Heart right ventricle (tissue), 16 donors: Measurements from ENCODE around the gene RHOT2. TPM values are rescaled to one million over a fixed set of nuclear protein-coding genes. Genes with fewer than 3 reads are reported as not detected.
A peak's percentile ranks its signal among the peaks of the same experiment; 100 is the strongest.

ENCODE experiments used
- ATAC-seq, 8 donors: fragments of 200-7000 bp; cut with Tn5 transposase; one replicate each; pipeline ENCODE4 v1.9.1; 2020; ENCODE audit warnings: mild to moderate bottlenecking in 8 of 8, moderate library complexity in 8 of 8, moderate number of reproducible peaks in 1 of 8
- DNase-seq, 2 donors: peaks; one replicate each; pipeline ENCODE4 v3.0.0-alpha.2; 2020
- H3K27ac ChIP-seq, 10 donors: fragments of 200-600 bp; sonication (generic) in 2 of 10; one replicate each; pipeline versions ENCODE4 v1.5.0 to v1.8.0; 2020 to 2022; ENCODE audit warnings: mild to moderate bottlenecking in 3 of 10
- H3K27me3 ChIP-seq, 7 donors: fragments of 200-600 bp; one replicate each; pipeline ENCODE4 v1.8.0; 2021 to 2022; ENCODE audit warnings: mild to moderate bottlenecking in 2 of 7
- H3K36me3 ChIP-seq, 9 donors: fragments of 200-600 bp; sonication (generic) in 1 of 9; one replicate each; pipeline versions ENCODE4 v1.5.0 to v1.8.0; 2020 to 2022; ENCODE audit warnings: mild to moderate bottlenecking in 2 of 9
- H3K4me1 ChIP-seq, 9 donors: fragments of 200-600 bp; sonication (generic) in 1 of 9; one replicate each; pipeline versions ENCODE4 v1.5.0 to v1.8.0; 2020 to 2022; ENCODE audit warnings: mild to moderate bottlenecking in 4 of 9
- H3K4me3 ChIP-seq, 10 donors: fragments of 200-600 bp; sonication (generic) in 2 of 10; one replicate each; pipeline versions ENCODE4 v1.5.0 to v1.8.0; 2020 to 2022; ENCODE audit warnings: mild to moderate bottlenecking in 7 of 10, moderate library complexity in 2 of 10
- H3K9me3 ChIP-seq, 11 donors: fragments of 200-600 bp in 10 of 11; sonication (generic) in 2 of 11; one replicate each; pipeline versions ENCODE4 v1.5.0 to v1.8.0; 2013 to 2022; ENCODE audit warnings: mild to moderate bottlenecking in 2 of 11, control low read depth in 1 of 11, moderate library complexity in 1 of 11
- WGBS, 2 donors: extraction: QIAGEN DNeasy Blood & Tissue Kit; methylation state at CpG; one replicate each; pipeline ENCODE4 v1.1.7; 2013; ENCODE audit warnings: inconsistent platforms in 1 of 2; 5-methylcytosine and 5-hydroxymethylcytosine counted together
- intact Hi-C, 10 donors: fragments of 100-400 bp; cut with DNase I; formaldehyde crosslinking; loops; one replicate each; pipeline versions ENCODE4 v1.11.1 to v1.14.2; 2022
- polyA plus RNA-seq, 2 donors: library from polyadenylated mRNA; stranded (reverse); fragments of 200-250 nt; gene quantifications; one replicate each; pipeline ENCODE4 v1.2.3, GENCODE V29; 2013
- total RNA-seq, 10 donors: library from RNA; stranded (reverse); fragmentation: NEBNext Ultra II Directional in 3 of 10; extraction: Animal tissue kit (Norgen Biotek cat#: 25700) in 3 of 10; gene quantifications; one replicate each; pipeline versions ENCODE4 v1.2.1 to v1.2.4, GENCODE V29; 2021 to 2023
- TF ChIP-seq, protein P1 (sequence below), 9 donors: fragments of 200-600 bp; sonication (generic) in 2 of 9; IDR thresholded peaks; one replicate each; pipeline versions ENCODE4 v1.5.0 to v1.8.0; 2021 to 2022; ENCODE audit warnings: antibody characterized with exemption in 9 of 9, mild to moderate bottlenecking in 5 of 9, moderate library complexity in 1 of 9
- donor health status: Arrhythmogenic right ventricular cardiomyopathy.
- donor health status: ischemic (EF 13 %, LVEDD 7.1; RV severe dilation, severe dysfunction).
- donor health status: healthy with polysubstance abuse.
- donor health status: DM: no; HTN: yes; CAD: no.
- donor health status: DM: no; HTN: no; CAD: no.
- donor health status: ischemic (EF 25% LVEDD 6.9; RV normal size, moderate dysfunction).
- donor health status: ischemic (EF 25% LVEDD 5.7; RV mildly dilated, moderate dysfunction).
- donor health status: healthy.
- donor health status: DM: yes; HTN: yes; CAD: no.
- donor health status: Ischemic cardiomyopathy.
- donor health status: ischemic (EF 35%, LVEDD 5.7; RV mildly dilated, moderate dysfunction).
- donor health status: nonischemic (EF 11% LVEDD 7.7; RV severe dilation, severe dysfunction).
- donor health status: DM: yes; HTN: yes; CAD: no.
- donor health status: PGD.
- donor health status: ischemic (EF 29% LVEDD 5.4; RV normal size, mild dysfunction).
- donor health status: nonischemic (EF 23%, LVEDD 6.1; RV moderate dilation, normal function).

The RHOT2 gene
- total and polyA plus RNA-seq, 12 donors, result 66.8 to 261 (median 92.6) TPM

DNA sequence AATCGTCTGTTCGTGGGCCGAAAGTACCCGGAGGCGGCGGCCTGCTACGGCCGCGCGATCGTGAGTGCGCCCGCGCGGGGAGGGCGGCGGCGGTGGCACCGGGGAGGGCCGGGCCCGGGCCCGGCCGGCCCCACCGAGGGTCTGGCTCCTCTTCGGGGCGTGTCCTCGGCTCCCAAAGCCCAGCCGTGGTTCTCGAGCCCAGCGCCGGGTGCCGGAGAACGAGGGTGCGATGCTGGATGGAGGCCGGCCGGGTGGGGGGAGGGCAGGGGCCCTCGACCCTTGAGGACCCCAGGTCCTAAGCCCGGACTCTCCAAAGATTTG, 12.7 kb downstream of the RHOT2 start:
- intact Hi-C loops, result loop anchor here in 1 of 10 donors (2.0 kb wide), 1 partner anchor 40 kb away; the partner anchor contains the start of gene ANTKMT
- Histone ChIP-seq H3K4me1 (peaks cover 33 to 60% (median 50%) of the 10 kb centered on the region in 9 donors), H3K36me3 (peaks cover 0 to 28% (median 18%) of the 10 kb centered on the region in 9 donors), H3K27ac (peak overlapping the region; percentile 66 to 99 (median 96)), H3K27me3 (peaks cover 0 to 17% (median 0%) of the 10 kb centered on the region in 7 donors), H3K4me3 (peak overlapping the region; percentile 50 to 95 (median 71)), H3K9me3 (no peaks in the 10 kb centered on the region)
- WGBS, 2 donors, result 0% methylated on average over 38 of the region's 38 CpGs
- ATAC-seq (no peak), DNase-seq (no peak)
- TF ChIP-seq, protein P1, sequence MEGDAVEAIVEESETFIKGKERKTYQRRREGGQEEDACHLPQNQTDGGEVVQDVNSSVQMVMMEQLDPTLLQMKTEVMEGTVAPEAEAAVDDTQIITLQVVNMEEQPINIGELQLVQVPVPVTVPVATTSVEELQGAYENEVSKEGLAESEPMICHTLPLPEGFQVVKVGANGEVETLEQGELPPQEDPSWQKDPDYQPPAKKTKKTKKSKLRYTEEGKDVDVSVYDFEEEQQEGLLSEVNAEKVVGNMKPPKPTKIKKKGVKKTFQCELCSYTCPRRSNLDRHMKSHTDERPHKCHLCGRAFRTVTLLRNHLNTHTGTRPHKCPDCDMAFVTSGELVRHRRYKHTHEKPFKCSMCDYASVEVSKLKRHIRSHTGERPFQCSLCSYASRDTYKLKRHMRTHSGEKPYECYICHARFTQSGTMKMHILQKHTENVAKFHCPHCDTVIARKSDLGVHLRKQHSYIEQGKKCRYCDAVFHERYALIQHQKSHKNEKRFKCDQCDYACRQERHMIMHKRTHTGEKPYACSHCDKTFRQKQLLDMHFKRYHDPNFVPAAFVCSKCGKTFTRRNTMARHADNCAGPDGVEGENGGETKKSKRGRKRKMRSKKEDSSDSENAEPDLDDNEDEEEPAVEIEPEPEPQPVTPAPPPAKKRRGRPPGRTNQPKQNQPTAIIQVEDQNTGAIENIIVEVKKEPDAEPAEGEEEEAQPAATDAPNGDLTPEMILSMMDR (IDR thresholded peaks at IDR 0.05), result no peak

DNA sequence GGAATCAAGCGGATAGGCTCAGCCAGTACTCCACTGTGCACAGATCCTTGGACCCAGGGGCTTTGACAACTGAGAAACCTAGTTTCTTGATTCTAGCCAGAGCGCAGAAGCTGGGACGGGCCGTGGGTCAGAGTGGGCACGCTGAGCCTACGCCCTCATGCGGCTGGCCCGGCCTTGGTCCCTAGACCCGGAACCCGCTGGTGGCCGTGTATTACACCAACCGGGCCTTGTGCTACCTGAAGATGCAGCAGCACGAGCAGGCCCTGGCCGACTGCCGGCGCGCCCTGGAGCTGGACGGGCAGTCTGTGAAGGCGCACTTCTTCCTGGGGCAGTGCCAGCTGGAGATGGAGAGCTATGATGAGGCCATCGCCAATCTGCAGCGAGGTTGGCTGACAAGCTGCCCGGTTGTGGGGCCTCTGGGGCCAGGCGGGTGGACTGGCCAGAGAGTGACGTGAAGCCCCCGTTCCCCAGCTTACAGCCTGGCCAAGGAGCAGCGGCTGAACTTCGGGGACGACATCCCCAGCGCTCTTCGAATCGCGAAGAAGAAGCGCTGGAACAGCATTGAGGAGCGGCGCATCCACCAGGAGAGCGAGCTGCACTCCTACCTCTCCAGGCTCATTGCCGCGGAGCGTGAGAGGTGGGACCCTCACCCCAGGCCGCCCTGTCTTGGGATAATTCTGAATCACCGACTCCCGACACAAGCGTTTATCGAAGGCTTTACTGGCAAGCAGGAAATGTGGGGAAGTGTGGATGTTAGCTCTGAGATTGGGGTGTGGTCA, 13.2 kb downstream of the RHOT2 start:
- Histone ChIP-seq H3K27ac (peak overlapping the region in 9 of 10 donors; percentile 92 to 99 (median 97)), H3K27me3 (peaks cover 0 to 11% (median 0%) of the 10 kb centered on the region in 7 donors), H3K36me3 (peaks cover 0 to 29% (median 19%) of the 10 kb centered on the region in 9 donors), H3K4me1 (peaks cover 33 to 60% (median 50%) of the 10 kb centered on the region in 9 donors), H3K4me3 (peak overlapping the region; percentile 50 to 95 (median 71)), H3K9me3 (no peaks in the 10 kb centered on the region)
- TF ChIP-seq, protein P1 (IDR thresholded peaks at IDR 0.05), result peak in 2 of 9 donors; percentile 10 to 15
- WGBS, 2 donors, result 45% methylated on average over 44 of the region's 44 CpGs
- ATAC-seq (no peak), DNase-seq (peak in 1 of 2 donors; percentile 54)
- intact Hi-C loops, result loop anchor here in 1 of 10 donors (2.0 kb wide), 1 partner anchor 40 kb away; the partner anchor contains the start of gene ANTKMT

DNA sequence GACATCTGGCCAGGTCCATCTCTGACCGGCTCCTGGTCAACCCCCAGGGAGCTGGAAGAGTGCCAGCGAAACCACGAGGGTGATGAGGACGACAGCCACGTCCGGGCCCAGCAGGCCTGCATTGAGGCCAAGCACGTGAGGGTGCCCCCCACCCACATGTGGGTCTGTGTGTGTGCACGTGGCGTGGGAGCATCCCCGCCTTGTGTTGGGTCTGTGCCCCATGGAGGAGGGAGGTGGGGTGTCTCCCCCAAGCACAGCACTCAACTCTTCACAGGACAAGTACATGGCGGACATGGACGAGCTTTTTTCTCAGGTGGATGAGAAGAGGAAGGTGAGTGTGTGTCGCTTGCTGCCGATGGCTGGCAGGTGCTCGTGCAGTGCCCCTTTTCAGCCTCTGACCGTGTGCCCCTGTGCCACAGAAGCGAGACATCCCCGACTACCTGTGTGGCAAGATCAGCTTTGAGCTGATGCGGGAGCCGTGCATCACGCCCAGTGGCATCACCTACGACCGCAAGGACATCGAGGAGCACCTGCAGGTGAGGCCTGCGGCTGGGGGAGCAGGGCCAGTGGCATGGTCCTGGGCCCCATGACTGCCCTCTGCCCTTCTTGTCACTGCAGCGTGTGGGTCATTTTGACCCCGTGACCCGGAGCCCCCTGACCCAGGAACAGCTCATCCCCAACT, 14.0 kb downstream of the RHOT2 start:
- no peaks in the 10 kb centered on the region for H3K9me3 ChIP-seq
- H3K4me1 ChIP-seq, result peaks cover 33 to 63% (median 50%) of the 10 kb centered on the region in 9 donors
- TF ChIP-seq, protein P1 (IDR thresholded peaks at IDR 0.05), result no peak
- peaks cover 0 to 36% (median 19%) of the 10 kb centered on the region in 9 donors for H3K36me3 ChIP-seq
- peak overlapping the region in 5 of 10 donors; percentile 70 to 95 (median 77) for H3K4me3 ChIP-seq
- H3K27ac ChIP-seq, result no peak overlapping the region
- H3K27me3 ChIP-seq, result peaks cover 0 to 5% (median 0%) of the 10 kb centered on the region in 7 donors
- 74 to 77% methylated on average over 28 of the region's 28 CpGs for WGBS, 2 donors
- ATAC-seq (no peak), DNase-seq (no peak)
- intact Hi-C loops, result loop anchor here in 1 of 10 donors (2.0 kb wide), 1 partner anchor 39 kb away; the partner anchor contains the start of gene ANTKMT
